ENCODE results near the gene CSTF3.
"Not testable (repeated sequence)": the region's sequence is repeated elsewhere in the genome, so short reads cannot be mapped to it uniquely, and the experiment has no call there.

Gene CSTF3

GRCh38 chr11:33086017-33086416 lies 75.3 kb downstream of the CSTF3 start:
- DNase-seq (ENCODE audit: low read depth) = no peak

GRCh38 chr11:33083918-33084317 lies 77.4 kb downstream of the CSTF3 start:
- no peak for DNase-seq (ENCODE audit: low read depth)

GRCh38 chr11:33072465-33072864 lies 88.8 kb downstream of the CSTF3 start:
- no peak for DNase-seq (ENCODE audit: low read depth)

GRCh38 chr11:33068611-33069340 lies 92.5 kb downstream of the CSTF3 start:
- DNase-seq (ENCODE audit: low read depth) = no peak

GRCh38 chr11:33067294-33067693 lies 94.0 kb downstream of the CSTF3 start:
- DNase-seq (ENCODE audit: low read depth) = no peak

GRCh38 chr11:33065445-33066178 lies 95.7 kb downstream of the CSTF3 start:
- DNase-seq (ENCODE audit: low read depth) = peak; percentile 70

DNA sequence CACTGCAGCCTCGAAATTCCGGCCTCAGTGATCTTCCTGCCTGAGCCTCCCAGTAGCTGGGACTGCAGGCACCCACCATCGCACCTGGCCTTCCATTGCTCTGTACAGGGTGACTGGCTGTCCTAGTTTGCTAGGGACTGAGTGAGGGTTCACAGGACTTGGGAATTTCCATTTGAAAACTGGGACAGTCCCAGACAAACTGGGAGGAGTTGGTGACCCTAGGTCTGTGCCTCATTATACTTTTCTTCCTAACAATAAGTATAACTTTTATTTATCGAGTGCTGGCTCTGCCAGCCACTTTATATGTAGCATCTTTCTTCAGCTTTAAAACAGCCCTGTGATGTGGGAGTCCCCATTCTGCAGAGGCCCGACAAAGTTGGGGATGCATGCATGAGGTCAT lies 96.4 kb downstream of the CSTF3 start:
- no peak for DNase-seq (ENCODE audit: low read depth)

DNA sequence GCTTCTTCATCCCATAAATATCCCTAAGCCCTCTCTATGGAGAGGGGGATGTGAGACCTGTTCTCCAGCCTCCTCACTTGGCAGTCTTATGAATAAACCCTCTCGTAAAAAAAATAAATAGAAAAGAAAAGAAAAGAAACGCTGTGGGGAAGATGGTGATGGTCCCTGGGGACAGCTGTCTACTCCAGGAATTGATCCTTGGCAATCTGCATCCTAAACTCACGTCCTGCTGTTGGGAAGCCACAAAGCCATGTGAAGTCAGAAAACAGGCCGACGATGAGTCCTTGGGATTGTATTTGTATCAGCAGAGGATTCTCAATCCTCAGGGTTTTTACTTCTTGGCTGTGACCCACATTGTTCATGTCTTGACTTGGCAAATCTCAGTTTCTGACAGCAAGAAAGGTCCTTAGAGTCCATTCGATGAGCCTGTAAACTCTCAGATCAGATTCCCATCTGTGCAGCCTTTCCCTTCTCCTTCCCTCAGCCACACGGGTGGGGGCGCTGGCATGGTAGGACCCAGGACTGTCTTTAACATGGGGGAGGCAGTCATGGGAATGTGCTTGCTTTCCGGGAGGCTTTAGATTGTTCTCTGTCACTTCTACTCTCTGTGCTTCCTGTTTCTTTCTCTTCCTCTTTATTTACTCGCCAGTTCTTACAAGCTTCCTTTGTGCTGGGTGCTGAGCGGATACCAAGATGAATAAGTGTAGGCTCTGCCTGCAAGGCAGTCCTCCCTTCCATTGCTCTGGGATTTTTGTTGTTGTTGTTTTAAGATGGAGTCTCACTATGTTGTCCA lies 97.1 kb downstream of the CSTF3 start:
- no peak for DNase-seq (ENCODE audit: low read depth)

DNA sequence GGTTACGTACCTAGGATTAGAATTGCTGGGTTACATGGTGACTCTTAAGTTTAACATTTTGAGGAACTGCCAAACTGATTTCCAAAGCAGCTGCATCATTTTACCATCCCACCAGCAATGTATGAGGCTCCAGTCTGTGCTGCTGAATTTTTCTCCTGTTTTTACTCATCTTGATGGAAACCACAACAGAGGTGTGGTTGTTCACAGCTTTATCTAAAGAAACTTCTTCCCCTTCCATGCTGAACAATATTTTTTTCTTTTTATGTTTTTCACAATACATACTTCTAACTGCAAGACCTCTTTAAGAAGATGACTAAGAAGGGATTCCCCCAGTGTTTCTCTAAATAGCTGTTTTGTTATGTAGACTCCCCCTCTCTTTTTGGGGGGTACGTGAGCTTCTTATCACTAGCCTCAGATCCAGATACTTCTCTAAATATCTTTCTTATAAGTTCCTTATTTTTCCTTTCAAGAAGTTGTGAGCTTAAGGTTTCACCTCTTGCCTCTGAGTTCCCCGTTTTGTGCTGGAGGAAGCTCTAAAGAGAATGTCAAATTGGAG lies 97.9 kb downstream of the CSTF3 start:
- DNase-seq (ENCODE audit: low read depth) = peak; percentile 84

GRCh38 chr11:33062137-33062536 lies 99.1 kb downstream of the CSTF3 start:
- DNase-seq (ENCODE audit: low read depth) = no peak

- DNase-seq (ENCODE audit: low read depth) = no peak
Observed at GRCh38 chr11:33060271-33060670, 101.0 kb downstream of the CSTF3 start.

DNA sequence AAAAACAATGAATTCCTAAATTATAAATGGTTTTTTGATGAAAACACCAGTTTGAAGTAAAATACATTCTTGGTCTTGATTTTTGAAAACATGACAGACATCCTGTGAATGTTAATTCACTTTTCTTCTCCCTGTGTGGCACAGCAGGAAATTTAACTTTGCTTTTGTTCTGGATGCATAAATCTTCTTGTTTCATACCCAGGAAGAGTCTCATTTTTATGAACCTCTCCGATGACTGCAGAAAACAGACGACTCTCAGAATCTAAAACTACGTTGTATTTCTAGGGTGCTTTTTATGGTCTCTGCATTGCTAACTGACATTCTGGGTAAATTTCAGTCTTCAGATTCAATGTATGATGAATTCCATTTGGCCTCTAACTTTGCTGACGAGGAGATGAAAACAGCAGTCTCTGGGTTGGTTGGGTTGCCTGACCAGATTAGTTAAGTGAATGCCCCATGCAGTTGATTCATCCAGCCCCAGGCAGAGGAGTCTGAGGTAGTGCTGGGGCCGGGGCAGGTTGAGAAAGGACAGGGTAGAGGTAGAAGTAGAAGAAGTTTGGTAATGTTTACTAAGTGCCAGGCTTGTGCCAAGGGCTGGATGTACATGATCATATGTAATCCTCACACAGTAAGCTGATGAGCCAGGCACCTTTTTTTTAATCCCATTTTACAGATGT lies 101.8 kb downstream of the CSTF3 start:
- no peak for DNase-seq (ENCODE audit: low read depth)

GRCh38 chr11:33057284-33057683 lies 104.0 kb downstream of the CSTF3 start:
- no peak for DNase-seq (ENCODE audit: low read depth)

DNA sequence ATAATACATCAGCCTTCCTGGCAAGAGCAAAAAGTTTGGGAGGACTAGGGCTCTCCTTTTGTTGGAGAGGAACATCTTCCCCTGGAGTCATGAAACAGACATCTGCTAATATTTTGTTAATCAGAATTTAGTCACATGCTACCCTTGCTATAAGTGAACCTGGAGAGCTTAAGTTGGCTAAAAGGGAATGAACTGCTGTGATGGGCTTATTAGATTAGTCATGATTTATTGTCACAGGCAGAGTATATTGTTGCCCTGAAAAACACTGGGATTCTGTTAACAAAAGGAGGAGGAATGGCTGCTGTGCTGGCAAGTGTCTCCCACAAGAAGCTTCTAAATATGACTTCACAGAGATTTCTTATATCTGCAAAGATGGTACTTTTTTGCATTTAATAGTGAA lies 105.9 kb downstream of the CSTF3 start:
- no peak for DNase-seq (ENCODE audit: low read depth)

- DNase-seq (ENCODE audit: low read depth) = no peak
Observed at GRCh38 chr11:33052231-33052630, 109.0 kb downstream of the CSTF3 start.

GRCh38 chr11:33049565-33050408 lies 111.5 kb downstream of the CSTF3 start:
- DNase-seq (ENCODE audit: low read depth) = not testable (repeated sequence)

GRCh38 chr11:33048701-33049100 lies 112.6 kb downstream of the CSTF3 start:
- DNase-seq (ENCODE audit: low read depth) = peak; percentile 32

GRCh38 chr11:33045551-33046255 lies 115.6 kb downstream of the CSTF3 start:
- DNase-seq (ENCODE audit: low read depth) = peak; percentile 37

DNA sequence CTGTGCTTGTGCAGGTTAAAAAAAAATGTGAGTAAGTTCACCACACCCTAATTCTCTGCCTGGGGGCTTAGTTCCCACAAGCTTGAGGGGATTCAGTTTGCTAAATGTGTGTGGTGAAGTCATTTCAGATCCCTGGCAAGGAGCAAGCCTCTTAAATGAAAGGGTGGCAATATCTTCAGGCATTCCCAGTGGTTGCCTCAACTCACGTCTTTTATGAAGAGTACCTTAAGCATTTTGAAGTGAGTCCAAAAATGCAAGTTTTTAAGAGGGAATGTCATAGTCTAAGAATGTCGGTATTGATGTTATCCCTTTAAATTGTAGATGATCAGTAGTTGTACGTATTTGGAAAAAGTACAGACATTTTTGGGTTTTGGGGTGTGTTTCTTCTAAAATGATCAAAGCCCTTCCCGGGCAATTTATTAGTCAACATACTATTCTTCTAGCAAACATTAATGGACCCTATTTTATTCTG lies 117.0 kb downstream of the CSTF3 start:
- peak; percentile 68 for DNase-seq (ENCODE audit: low read depth)

DNA sequence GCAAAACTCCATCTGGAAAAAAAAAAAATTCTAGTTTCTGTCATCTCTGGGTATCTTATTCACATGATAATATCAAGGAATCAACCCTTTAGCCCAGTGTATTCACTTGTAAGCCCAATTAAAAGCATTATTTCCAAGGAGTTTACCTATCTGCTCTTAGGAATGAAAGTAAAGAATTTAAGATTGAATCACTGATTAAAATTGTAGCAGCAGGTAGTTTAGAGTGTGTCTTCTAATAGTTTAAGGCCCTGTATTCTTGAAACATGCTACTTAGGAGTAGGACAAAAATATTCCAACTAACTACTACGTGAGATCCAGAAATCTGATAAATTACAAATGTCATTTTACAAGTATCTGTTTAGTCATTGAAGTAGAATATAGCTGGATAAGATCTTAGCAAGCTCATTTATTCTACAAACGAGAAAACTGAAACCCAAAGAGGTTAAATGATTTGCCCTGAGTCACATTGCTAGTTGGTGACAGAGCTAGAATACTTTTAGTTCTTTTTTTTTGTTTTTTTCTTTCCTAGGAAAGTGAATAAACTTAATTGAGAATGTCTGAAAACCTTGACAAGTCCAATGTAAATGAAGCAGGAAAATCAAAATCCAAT lies 118.0 kb downstream of the CSTF3 start:
- DNase-seq (ENCODE audit: low read depth) = no peak
